BE2C (cell line): Measurements from ENCODE around the gene DHX35.

Experiments
- DNase-seq: peaks from one replicate; pipeline ENCODE4 v3.0.0-alpha.2; 2020
- H3K27me3 ChIP-seq: fragments of 250-450 bp; sonication (Bioruptor Pico); 2 replicates; pipeline ENCODE4 v1.5.1; 2020; ENCODE audit warnings: mild to moderate bottlenecking
- H3K36me3 ChIP-seq: fragments of 250-450 bp; sonication (Bioruptor Pico); 2 replicates; pipeline ENCODE4 v1.5.1; 2020; ENCODE audit warnings: mild to moderate bottlenecking
- H3K4me1 ChIP-seq: fragments of 250-450 bp; sonication (Bioruptor Pico); 2 replicates; pipeline ENCODE4 v1.5.1; 2020
- H3K4me3 ChIP-seq: 2 replicates; pipeline ENCODE4 v1.5.1; 2011; ENCODE audit warnings: low read depth, low read length
- H3K9me3 ChIP-seq: fragments of 250-450 bp; sonication (Bioruptor Pico); 2 replicates; pipeline ENCODE4 v1.5.1; 2020
- CTCF ChIP-seq: IDR thresholded peaks from 2 replicates; pipeline ENCODE4 v1.5.1; 2012; ENCODE audit warnings: mild to moderate bottlenecking, low read depth, low read length

DHX35 gene

GRCh38 chr20:39045676-39046075 lies 83.5 kb downstream of the DHX35 start:
- no peak overlapping the region for H3K4me3 ChIP-seq
- TF ChIP-seq CTCF: no peak
- no peaks in the 10 kb centered on the region for H3K27me3 ChIP-seq
- DNase-seq: no peak
- H3K4me1 ChIP-seq: peaks cover 4% of the 10 kb centered on the region
- H3K36me3 ChIP-seq: peaks cover 5% of the 10 kb centered on the region; the same call in 1 of the 2 replicates
- H3K9me3 ChIP-seq: no peaks in the 10 kb centered on the region

- H3K27me3 ChIP-seq: no peaks in the 10 kb centered on the region
- H3K4me3 ChIP-seq: no peak overlapping the region
- H3K9me3 ChIP-seq: no peaks in the 10 kb centered on the region; the same call in 1 of the 2 replicates
- no peak for DNase-seq
- H3K4me1 ChIP-seq: no peaks in the 10 kb centered on the region; the same call in 1 of the 2 replicates
- H3K36me3 ChIP-seq: peaks cover 5% of the 10 kb centered on the region; the same call in 1 of the 2 replicates
- no peak for TF ChIP-seq CTCF
Measured at GRCh38 chr20:39047417-39047985, 85.4 kb downstream of the DHX35 start.

GRCh38 chr20:39048000-39048696 lies 86.0 kb downstream of the DHX35 start:
- no peaks in the 10 kb centered on the region for H3K27me3 ChIP-seq

GRCh38 chr20:39049148-39049547 lies 87.0 kb downstream of the DHX35 start:
- Histone ChIP-seq H3K4me3 (no peak overlapping the region; the same call in 1 of the 2 replicates), H3K4me1 (no peaks in the 10 kb centered on the region), H3K36me3 (no peaks in the 10 kb centered on the region), H3K27me3 (no peaks in the 10 kb centered on the region), H3K9me3 (no peaks in the 10 kb centered on the region; the same call in 1 of the 2 replicates)
- DNase-seq: no peak
- TF ChIP-seq CTCF: no peak

More at GRCh38 chr20:39048000-39048696, 86.0 kb downstream of the DHX35 start:
- DNase-seq: peak; percentile 86
- Histone ChIP-seq H3K9me3 (no peaks in the 10 kb centered on the region; the same call in 1 of the 2 replicates), H3K4me3 (no peak overlapping the region), H3K4me1 (no peaks in the 10 kb centered on the region), H3K36me3 (no peaks in the 10 kb centered on the region)
- peak; percentile 99 for TF ChIP-seq CTCF

- H3K4me1 ChIP-seq: no peaks in the 10 kb centered on the region
- no peaks in the 10 kb centered on the region for H3K27me3 ChIP-seq
- peak overlapping the region; percentile 68 for H3K4me3 ChIP-seq
- no peaks in the 10 kb centered on the region; the same call in 1 of the 2 replicates for H3K9me3 ChIP-seq
- no peaks in the 10 kb centered on the region for H3K36me3 ChIP-seq
- DNase-seq: peak; percentile 85
- TF ChIP-seq CTCF: peak; percentile 88
Measured at GRCh38 chr20:39049684-39050554, 87.8 kb downstream of the DHX35 start.
